PC-9 (cell line): ENCODE measurements around the gene SLC7A10. TPM values are rescaled to one million over a fixed set of nuclear protein-coding genes. Genes with fewer than 3 reads are reported as not detected.
"Not testable (repeated sequence)": the region's sequence is repeated elsewhere in the genome, so short reads cannot be mapped to it uniquely, and the experiment has no call there.

Experiments
- BruUV-seq: library from RNA; stranded (reverse); fragments of 400-500 nt; replicated peaks from 2 replicates; lab custom pipeline; 2021; lab: Mats Ljungman, UMichigan
- CTCF ChIA-PET: fragments of 300-600 bp; sonication (Branson Sonifier 250); formaldehyde crosslinking; loops from one replicate; lab custom pipeline; 2022; ENCODE audit warnings: antibody characterized with exemption; lab: Charles Lee
- POLR2A ChIA-PET: fragments of 300-600 bp; sonication (Branson Sonifier 250); formaldehyde crosslinking; loops from one replicate; lab custom pipeline; 2022; ENCODE audit warnings: antibody characterized with exemption; ENCODE audit not compliant: unreplicated experiment; lab: Charles Lee
- DNase-seq, 2 experiments: peaks; one replicate each; pipeline versions ENCODE4 v3.0.0 to v3.0.0-alpha.2; 2015 to 2022; ENCODE audit warnings: mixed read lengths in 1 of 2
- H2AFZ ChIP-seq: fragments of 200-600 bp; sonication (generic); 2 replicates; pipeline ENCODE4 v1.8.1; 2017; ENCODE audit warnings: antibody characterized with exemption
- H3F3A ChIP-seq: fragments of 200-600 bp; sonication (generic); 2 replicates; pipeline ENCODE4 v1.8.1; 2017; ENCODE audit warnings: antibody characterized with exemption, mild to moderate bottlenecking, low read depth; ENCODE audit not compliant: insufficient read depth
- H3K27ac ChIP-seq: fragments of 200-600 bp; sonication (generic); 2 replicates; pipeline ENCODE4 v1.6.1; 2016; ENCODE audit warnings: mixed run types
- H3K27me3 ChIP-seq: fragments of 200-600 bp; sonication (generic); 2 replicates; pipeline ENCODE4 v1.6.1; 2016; ENCODE audit warnings: low read depth, mixed run types; ENCODE audit not compliant: insufficient read depth
- H3K36me3 ChIP-seq: fragments of 200-600 bp; sonication (generic); 2 replicates; pipeline ENCODE4 v1.6.1; 2016; ENCODE audit warnings: low read depth, mixed run types
- H3K4me1 ChIP-seq: fragments of 200-600 bp; sonication (generic); replicated peaks from 2 replicates; pipeline ENCODE4 v1.6.1; 2016; ENCODE audit warnings: mixed run types; ENCODE audit not compliant: insufficient read depth
- H3K4me2 ChIP-seq: fragments of 200-600 bp; sonication (generic); 2 replicates; pipeline ENCODE4 v1.6.1; 2017; ENCODE audit warnings: mixed run types
- H3K4me3 ChIP-seq: fragments of 200-600 bp; sonication (generic); 2 replicates; pipeline ENCODE4 v1.6.1; 2016; ENCODE audit warnings: mixed run types
- H3K79me2 ChIP-seq: fragments of 200-600 bp; sonication (generic); 2 replicates; pipeline ENCODE4 v1.6.1; 2017; ENCODE audit warnings: low read depth, mixed run types
- H3K9me2 ChIP-seq: fragments of 200-600 bp; sonication (generic); 2 replicates; pipeline ENCODE4 v1.8.1; 2017; ENCODE audit warnings: mild to moderate bottlenecking; ENCODE audit not compliant: insufficient read depth
- H3K9me3 ChIP-seq: fragments of 200-600 bp; sonication (generic); 2 replicates; pipeline ENCODE4 v1.8.1; 2016; ENCODE audit warnings: low read depth; ENCODE audit not compliant: insufficient read depth
- H4K20me1 ChIP-seq: fragments of 200-600 bp; sonication (generic); 2 replicates; pipeline ENCODE4 v1.8.1; 2017; ENCODE audit not compliant: insufficient read depth
- EZH2 ChIP-seq: fragments of 200-600 bp; sonication (generic); IDR thresholded peaks from 2 replicates; pipeline ENCODE4 v1.8.0; 2017; ENCODE audit warnings: antibody characterized with exemption, low read depth
- intact Hi-C: fragments of 100-400 bp; cut with micrococcal nuclease; formaldehyde crosslinking; loops from one replicate; pipeline ENCODE4 v1.10.0; 2022; ENCODE audit not compliant: unreplicated experiment
- total RNA-seq: library from RNA; stranded (reverse); gene quantifications from 2 replicates; pipeline ENCODE4 v1.2.3, GENCODE V29; 2021
- TF ChIP-seq, protein P1 (sequence below): fragments of 200-600 bp; sonication (generic); conservative IDR thresholded peaks from 2 replicates; pipeline ENCODE4 v1.6.1; 2017; ENCODE audit warnings: mixed run types, antibody characterized with exemption, mild to moderate bottlenecking, moderate library complexity

The SLC7A10 gene
- total RNA-seq, 1 experiment from 2014 or later = not detected

DNA sequence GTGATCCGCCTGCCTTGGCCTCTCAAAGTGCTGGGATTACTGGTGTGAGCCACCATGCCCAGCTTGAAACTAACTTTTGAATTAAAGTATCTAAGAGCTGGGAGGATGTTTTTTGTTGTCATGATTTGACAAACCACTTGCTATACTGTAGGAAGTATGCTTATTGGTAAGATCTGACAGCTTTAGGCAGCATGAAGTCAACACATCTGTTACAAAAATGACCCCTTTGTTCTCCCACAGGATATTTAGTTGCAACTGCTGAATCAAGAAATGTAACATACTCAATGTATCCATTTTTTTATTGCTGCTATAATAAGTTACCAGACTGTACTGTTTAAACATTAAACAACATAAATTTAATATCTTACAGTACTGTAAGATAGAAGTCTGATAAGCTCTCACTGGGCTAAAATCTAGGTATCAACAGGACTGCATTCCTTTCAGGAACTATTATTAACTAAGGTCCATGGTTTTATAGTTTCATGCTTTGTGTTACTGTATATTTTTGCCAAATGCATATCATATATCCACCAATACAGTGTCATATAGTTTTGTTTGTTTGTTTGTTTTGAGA, 54.3 kb downstream of the SLC7A10 start:
- no peak for DNase-seq
- Histone ChIP-seq H3K4me2 (no peak overlapping the region), H3K9me3 (no peaks in the 10 kb centered on the region), H3K36me3 (no peaks in the 10 kb centered on the region), H4K20me1 (no peaks in the 10 kb centered on the region), H3K4me1 (peaks cover 26% of the 10 kb centered on the region), H3K79me2 (peaks cover 7% of the 10 kb centered on the region; the same call in 1 of the 2 replicates), H3K4me3 (no peak overlapping the region), H3K27me3 (no peaks in the 10 kb centered on the region), H3K27ac (no peak overlapping the region), H2AFZ (no peak overlapping the region), H3K9me2 (no peaks in the 10 kb centered on the region), H3F3A (peaks cover 13% of the 10 kb centered on the region; the same call in 1 of the 2 replicates)
- intact Hi-C loops = loop anchor here (10.0 kb wide), 3 partner anchors 117 to 477 kb away; partner anchors contain the start of genes CEBPA and NUDT19
- POLR2A ChIA-PET = no interaction called here
- BruUV-seq = no TSS peak
- CTCF ChIA-PET = no interaction called here
- TF ChIP-seq EZH2 = no peak
- TF ChIP-seq, protein P1, sequence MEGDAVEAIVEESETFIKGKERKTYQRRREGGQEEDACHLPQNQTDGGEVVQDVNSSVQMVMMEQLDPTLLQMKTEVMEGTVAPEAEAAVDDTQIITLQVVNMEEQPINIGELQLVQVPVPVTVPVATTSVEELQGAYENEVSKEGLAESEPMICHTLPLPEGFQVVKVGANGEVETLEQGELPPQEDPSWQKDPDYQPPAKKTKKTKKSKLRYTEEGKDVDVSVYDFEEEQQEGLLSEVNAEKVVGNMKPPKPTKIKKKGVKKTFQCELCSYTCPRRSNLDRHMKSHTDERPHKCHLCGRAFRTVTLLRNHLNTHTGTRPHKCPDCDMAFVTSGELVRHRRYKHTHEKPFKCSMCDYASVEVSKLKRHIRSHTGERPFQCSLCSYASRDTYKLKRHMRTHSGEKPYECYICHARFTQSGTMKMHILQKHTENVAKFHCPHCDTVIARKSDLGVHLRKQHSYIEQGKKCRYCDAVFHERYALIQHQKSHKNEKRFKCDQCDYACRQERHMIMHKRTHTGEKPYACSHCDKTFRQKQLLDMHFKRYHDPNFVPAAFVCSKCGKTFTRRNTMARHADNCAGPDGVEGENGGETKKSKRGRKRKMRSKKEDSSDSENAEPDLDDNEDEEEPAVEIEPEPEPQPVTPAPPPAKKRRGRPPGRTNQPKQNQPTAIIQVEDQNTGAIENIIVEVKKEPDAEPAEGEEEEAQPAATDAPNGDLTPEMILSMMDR = no peak

DNA sequence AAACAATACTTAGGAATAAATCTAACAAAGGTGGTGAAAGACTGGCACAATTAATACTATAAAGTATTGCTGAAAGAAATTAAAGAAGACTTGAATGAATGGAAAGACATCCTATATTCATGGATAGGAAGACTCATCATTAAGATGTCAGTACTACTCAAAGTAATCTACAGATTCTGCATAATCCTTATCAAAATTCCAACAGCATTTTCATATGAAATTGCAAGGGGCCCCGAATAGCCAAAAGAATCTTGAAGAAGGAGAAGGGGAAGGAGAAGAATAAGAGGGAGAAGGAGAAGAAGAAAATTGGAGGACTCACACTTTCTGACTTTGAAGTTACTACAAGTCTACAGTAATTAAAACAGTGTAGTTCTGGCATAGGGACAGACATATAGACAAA, 57.1 kb downstream of the SLC7A10 start:
- TF ChIP-seq, protein P1 = no peak
- no peak for TF ChIP-seq EZH2
- Histone ChIP-seq H3K4me3 (no peak overlapping the region), H3K9me2 (no peaks in the 10 kb centered on the region), H3K36me3 (no peaks in the 10 kb centered on the region), H3K27me3 (no peaks in the 10 kb centered on the region), H3K4me1 (peaks cover 15% of the 10 kb centered on the region), H3K9me3 (no peaks in the 10 kb centered on the region), H3K27ac (no peak overlapping the region), H2AFZ (no peak overlapping the region), H4K20me1 (no peaks in the 10 kb centered on the region), H3K4me2 (no peak overlapping the region), H3K79me2 (no peaks in the 10 kb centered on the region), H3F3A (peaks cover 13% of the 10 kb centered on the region; the same call in 1 of the 2 replicates)
- intact Hi-C loops = no loop called here
- no TSS peak for BruUV-seq
- CTCF ChIA-PET = no interaction called here
- POLR2A ChIA-PET = no interaction called here
- DNase-seq = no peak

DNA sequence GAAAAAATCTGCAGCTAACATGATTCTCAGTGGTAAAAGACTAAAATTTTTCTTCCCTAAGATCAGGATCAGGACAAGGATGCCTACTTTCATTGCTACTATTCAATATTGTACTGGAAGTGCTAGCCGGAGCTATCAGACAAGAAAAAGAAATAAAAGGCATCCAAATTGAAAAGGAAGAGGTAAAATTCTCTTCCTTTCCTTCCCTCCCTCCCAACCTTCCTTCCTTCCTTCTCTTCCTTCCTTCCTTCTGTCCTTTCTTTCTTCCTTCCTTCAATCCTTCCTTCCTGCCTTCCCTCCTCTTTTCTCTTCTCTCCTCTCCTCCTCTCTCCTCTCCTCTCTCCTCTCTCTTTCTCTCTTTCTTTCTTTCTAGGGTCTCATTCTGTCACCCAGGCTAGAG, 58.2 kb downstream of the SLC7A10 start:
- H3K27ac ChIP-seq = no peak overlapping the region
- POLR2A ChIA-PET = no interaction called here
- intact Hi-C loops = no loop called here
- no TSS peak for BruUV-seq
- H3K36me3 ChIP-seq = no peaks in the 10 kb centered on the region
- H3K4me3 ChIP-seq = no peak overlapping the region
- no peaks in the 10 kb centered on the region for H3K9me2 ChIP-seq
- no peaks in the 10 kb centered on the region for H3K79me2 ChIP-seq
- H3K4me2 ChIP-seq = no peak overlapping the region
- peaks cover 12% of the 10 kb centered on the region for H3K4me1 ChIP-seq
- no peak for DNase-seq
- H3F3A ChIP-seq = peaks cover 12% of the 10 kb centered on the region; the same call in 1 of the 2 replicates
- TF ChIP-seq, protein P1 = no peak
- TF ChIP-seq EZH2 = no peak
- no peaks in the 10 kb centered on the region for H3K9me3 ChIP-seq
- no peaks in the 10 kb centered on the region for H3K27me3 ChIP-seq
- CTCF ChIA-PET = no interaction called here
- no peak overlapping the region for H2AFZ ChIP-seq
- H4K20me1 ChIP-seq = no peaks in the 10 kb centered on the region

DNA sequence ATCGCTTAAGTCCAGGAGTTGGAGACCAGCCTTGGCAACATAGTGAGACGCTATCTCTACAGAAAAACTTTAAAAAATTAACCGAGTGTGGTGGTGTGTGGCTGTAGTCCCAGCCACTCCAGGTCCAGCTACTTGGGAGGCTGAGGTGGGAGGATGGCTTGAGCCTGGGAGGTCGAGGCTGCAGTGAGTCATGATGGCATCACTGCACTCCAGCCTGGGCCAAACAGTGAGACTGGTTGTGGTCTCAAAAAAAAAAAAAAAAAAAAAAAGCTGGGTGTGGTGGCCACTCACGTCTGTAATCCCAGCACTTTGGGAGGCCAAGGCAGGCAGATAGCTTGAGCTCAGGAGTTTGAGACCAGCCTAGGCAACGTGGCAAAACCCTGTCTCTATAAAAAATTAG, 59.6 kb downstream of the SLC7A10 start:
- CTCF ChIA-PET = interaction anchor here (0.6 kb wide), 2 partner anchors 112 to 605 kb away, joined by 3 read pairs; no protein-coding TSS in a partner anchor
- H3K79me2 ChIP-seq, H3K27me3 ChIP-seq, H3K4me3 ChIP-seq, DNase-seq, H4K20me1 ChIP-seq, intact Hi-C loops, H3K4me1 ChIP-seq, POLR2A ChIA-PET, H2AFZ ChIP-seq, H3F3A ChIP-seq, H3K4me2 ChIP-seq, H3K36me3 ChIP-seq, H3K27ac ChIP-seq, H3K9me3 ChIP-seq, H3K9me2 ChIP-seq, BruUV-seq: not testable (repeated sequence)
